Measurements from ENCODE around the gene CAMK2B.

Gene CAMK2B

DNA sequence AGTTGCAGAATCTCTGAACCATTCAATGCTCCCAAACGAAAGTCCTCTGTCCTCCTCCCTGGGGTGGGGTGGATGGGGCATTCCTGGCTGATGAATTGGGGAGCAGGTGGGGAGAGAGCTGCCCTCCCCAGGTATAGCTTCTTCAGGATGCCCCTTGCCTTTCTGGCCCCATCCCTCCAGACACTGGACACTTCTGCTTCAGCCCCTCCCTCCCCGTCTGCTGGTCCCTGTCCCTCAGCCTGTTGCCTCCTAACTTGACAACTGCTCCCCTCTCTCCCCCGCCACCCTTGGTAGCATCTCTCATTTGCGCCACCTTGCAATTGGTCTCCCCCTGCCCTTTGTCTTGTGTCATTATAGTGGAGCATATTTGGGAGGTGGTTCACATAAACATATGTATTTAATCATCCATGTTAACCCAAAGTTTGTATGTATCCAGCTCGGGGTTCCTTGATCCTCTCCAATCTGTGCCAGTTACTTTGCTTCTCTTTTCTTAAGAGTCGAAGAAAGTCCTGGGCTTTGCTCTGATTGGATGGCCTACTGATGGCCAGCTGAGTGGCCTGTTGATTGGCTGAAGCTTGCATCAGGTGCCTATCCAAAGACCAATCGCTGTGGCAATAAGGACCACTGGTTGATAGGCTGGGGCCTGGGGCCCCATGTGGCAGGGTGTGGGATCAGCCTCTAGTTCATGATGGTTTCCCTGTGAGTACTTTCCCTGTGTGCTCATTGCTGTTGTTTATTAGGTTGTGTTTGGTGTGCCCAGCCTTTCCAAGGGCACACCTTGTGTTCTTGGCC is 132.2 kb downstream of the CAMK2B start:
- TF ChIP-seq, protein P1, sequence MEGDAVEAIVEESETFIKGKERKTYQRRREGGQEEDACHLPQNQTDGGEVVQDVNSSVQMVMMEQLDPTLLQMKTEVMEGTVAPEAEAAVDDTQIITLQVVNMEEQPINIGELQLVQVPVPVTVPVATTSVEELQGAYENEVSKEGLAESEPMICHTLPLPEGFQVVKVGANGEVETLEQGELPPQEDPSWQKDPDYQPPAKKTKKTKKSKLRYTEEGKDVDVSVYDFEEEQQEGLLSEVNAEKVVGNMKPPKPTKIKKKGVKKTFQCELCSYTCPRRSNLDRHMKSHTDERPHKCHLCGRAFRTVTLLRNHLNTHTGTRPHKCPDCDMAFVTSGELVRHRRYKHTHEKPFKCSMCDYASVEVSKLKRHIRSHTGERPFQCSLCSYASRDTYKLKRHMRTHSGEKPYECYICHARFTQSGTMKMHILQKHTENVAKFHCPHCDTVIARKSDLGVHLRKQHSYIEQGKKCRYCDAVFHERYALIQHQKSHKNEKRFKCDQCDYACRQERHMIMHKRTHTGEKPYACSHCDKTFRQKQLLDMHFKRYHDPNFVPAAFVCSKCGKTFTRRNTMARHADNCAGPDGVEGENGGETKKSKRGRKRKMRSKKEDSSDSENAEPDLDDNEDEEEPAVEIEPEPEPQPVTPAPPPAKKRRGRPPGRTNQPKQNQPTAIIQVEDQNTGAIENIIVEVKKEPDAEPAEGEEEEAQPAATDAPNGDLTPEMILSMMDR (IDR thresholded peaks at IDR 0.05; ENCODE audit: borderline replicate concordance, insufficient read depth, low read depth, low read length), result no peak
- no peak overlapping the region for H3K4me3 ChIP-seq (ENCODE audit: low read depth, low read length)

DNA sequence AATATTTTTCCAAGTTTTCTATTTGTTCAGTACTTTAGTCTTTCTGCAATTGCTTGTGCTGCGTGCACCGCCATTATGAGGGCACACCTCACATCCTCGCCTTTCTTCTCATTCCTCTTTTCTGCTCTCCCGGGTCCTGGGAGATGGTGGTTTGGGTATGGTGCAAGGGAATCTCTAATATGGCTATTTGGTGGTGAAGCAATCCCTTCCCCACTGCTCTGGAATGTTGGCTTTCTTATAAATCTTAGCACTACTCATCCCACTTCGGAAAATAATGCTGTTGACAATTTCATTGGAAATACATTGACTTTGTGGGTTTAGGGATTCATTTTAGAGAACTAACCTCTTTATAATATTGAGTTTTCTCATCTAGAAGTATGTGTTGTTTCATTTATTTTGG is 134.2 kb downstream of the CAMK2B start:
- TF ChIP-seq, protein P1 (IDR thresholded peaks at IDR 0.05; ENCODE audit: borderline replicate concordance, insufficient read depth, low read depth, low read length), result no peak

DNA sequence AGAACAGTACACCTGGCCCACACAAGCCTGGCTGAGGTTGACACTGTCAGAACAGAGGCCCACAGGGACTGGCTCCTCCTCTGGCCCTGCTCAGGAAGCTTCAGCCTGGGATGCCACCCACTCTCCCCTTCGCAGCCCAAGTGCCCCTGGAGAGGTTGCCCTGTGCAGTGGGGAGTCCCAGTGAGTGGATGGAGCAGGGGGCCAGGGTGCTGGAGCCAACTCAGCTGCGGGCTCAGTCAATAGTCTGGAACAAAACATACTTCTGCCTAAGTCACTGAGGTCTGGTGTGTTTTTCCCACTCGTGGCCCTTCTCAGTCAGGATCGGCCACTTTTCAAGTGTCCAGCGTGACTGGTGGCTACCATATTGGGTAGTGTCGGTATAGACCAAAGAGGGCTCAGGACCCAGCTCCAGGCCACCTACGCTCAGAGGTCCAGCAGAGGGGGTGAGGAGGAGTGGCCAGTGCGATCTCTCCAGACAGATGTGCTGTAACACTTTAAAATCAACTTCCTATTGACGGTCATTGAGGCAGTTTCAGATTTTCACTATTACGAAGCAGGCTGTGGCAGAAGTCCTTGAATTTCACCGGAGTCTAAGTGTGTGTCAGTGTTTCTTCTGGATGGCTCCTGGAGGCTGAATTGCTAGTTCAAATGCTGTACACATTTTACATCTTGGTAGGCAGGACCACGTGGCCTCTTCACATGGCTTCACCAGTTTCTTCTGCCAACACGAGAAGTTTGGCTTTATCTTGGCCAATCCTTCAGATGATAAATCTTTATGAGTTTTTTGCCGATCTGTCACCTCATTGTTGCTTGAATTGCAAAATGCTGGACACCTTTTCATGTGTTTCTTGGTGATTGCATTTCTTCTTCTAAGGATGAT is 135.2 kb downstream of the CAMK2B start:
- TF ChIP-seq, protein P1 (IDR thresholded peaks at IDR 0.05; ENCODE audit: borderline replicate concordance, insufficient read depth, low read depth, low read length), result no peak
- H3K4me3 ChIP-seq (ENCODE audit: low read depth, low read length), result no peak overlapping the region

More for the DNA sequence above, 134.2 kb downstream of the CAMK2B start:
- no peak overlapping the region for H3K4me3 ChIP-seq (ENCODE audit: low read depth, low read length)

DNA sequence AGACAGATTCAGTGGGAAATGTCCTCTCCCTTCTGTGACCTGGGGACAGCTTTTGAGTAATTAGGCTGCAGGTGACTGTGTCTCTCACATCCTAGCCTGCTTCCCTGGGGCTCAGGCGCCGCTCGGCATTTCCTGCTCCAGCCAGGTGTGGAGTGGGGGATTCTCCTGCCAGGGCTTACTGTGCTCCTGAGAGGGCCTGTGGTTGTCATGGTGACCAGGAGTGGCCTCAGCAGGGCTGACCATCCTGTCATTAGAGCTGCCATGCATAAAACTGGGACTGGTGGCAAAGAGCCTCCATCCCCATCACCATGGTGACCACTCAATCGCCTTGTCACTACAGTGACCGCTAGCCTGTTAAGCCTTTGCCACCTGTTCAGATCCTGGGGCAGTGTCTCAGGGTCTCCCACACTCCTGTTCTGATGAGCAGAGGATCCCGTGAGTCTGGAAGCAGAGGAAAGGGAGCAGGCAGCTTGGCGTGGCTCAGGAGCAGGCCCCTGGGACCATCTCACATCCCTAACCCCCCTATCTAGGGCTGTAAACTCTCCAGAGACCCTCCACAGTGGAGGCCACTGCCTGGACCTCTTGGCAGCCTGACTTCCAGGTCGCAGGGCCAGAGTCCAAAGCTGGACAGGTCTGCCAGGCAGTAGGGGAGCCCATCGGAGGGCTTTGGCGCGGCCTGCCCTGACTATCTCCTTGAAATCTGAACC is 136.0 kb downstream of the CAMK2B start, which contains the start of gene GCK:
GCK (minus strand) TSS at position 154 of the 707 bp plus-strand sequence. CDS start 486 bp downstream, outside the sequence.
- TF ChIP-seq, protein P1 (IDR thresholded peaks at IDR 0.05; ENCODE audit: borderline replicate concordance, insufficient read depth, low read depth, low read length), result no peak
- H3K4me3 ChIP-seq (ENCODE audit: low read depth, low read length), result no peak within 1 kb of the TSS

DNA sequence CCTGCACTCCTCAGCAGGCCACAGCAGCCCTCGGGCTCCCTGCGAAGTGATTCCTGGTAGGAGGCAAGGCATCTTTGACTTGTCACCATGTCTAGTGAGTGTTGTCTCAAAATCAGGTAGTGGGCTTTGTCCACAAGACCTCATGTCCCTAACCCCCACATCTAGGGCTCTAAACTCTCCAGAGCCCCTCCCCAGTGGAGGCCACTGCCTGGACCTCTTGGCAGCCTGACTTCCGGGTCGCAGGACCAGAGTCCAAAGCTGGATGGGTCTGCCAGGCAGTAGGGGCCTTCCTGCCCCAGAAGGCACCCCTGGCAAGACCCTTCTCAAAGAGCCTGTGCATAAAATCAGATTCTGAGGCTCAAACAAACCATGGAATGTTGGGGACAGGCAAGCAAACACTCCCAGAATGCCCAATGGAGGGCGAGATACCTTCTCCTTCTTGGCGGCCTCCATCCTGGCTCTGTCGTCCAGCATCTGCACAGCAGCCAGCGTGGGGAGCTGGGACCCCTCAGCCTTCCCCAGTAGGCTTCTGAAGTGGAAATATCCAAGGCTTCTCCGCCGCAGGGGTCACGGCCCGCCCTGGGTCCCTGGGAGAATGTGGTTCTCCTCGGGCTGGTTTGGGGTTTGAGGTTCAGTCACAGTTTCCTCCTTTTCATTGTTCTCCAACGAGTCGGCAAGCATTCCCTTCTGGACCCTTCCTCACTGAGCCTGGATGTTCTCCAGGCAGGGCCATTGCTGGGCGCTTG is 136.7 kb downstream of the CAMK2B start:
- TF ChIP-seq, protein P1 (IDR thresholded peaks at IDR 0.05; ENCODE audit: borderline replicate concordance, insufficient read depth, low read depth, low read length), result no peak
- H3K4me3 ChIP-seq (ENCODE audit: low read depth, low read length), result no peak overlapping the region

Data from GM12875 (cell line).